Breast epithelium (tissue), 3 donors: Measurements from ENCODE around the gene SDC3.

ENCODE experiments used
- CTCF ChIP-seq, 3 donors: fragments of 450-650 bp; IDR thresholded peaks; one replicate each; pipeline ENCODE4 v1.5.1; 2016 to 2017; ENCODE audit warnings: antibody characterized with exemption in 3 of 3, mild to moderate bottlenecking in 3 of 3, moderate library complexity in 3 of 3
- POLR2A ChIP-seq: fragments of 450-650 bp; IDR thresholded peaks from one replicate; pipeline ENCODE4 v1.6.1; 2016; ENCODE audit warnings: antibody characterized with exemption, mild to moderate bottlenecking, moderate library complexity
- POLR2AphosphoS5 ChIP-seq, 3 donors: sonication (generic); formaldehyde crosslinking; IDR thresholded peaks; one replicate each; pipeline ENCODE4 v1.6.1; 2017; ENCODE audit warnings: antibody characterized with exemption in 3 of 3

GRCh38 chr1:30820299-30820698, 88.3 kb downstream of the SDC3 start:
- TF ChIP-seq CTCF (IDR thresholded peaks at IDR 0.05) (no peak), POLR2AphosphoS5 (IDR thresholded peaks at IDR 0.05) (no peak), POLR2A (no peak)
